HuH-7.5 (cell line): ENCODE data around the gene ALDH2.
"Not testable (repeated sequence)": the region's sequence is repeated elsewhere in the genome, so short reads cannot be mapped to it uniquely, and the experiment has no call there.

Source experiments
- DNase-seq: peaks from one replicate; pipeline ENCODE4 v3.0.0; 2011; ENCODE audit warnings: low spot score

The ALDH2 gene

DNA sequence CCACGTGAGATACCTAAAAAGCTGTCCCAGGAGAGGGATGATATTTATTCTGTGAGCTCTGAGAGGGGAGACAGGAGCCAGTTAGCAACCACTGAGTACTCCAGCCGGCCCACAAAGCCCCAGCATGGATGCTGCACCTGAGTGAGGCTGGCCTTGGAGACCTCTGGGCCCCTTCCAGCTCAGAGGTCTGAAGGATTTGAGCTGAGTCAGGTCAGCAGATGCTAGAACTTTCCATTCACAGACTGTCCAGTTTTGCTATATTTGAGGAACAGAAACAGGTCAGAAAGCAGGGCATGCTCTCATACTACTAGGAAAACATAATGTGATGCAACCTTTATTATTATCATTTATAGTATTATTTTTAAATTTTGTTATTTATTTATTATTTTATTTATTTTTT lies 60.3 kb downstream of the ALDH2 start:
- no peak for DNase-seq

DNA sequence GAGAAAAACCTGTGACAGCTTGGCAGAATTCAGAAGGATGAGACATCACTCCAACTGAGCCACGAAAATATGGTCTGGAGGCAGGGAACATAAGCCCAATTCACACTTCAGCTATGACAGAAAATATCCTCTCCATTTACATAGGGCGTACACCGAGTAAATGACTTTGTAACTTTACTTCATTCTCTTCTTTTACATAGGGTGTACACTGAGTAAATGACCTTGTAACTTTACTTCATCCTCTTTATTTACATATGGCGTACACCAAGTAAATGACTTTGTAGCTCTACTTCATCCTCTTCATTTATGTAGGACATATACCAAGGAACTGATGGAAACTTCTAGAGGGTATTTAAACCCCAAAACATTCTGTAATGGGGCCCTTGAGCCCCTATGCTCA lies 61.2 kb downstream of the ALDH2 start:
- no peak for DNase-seq

DNA sequence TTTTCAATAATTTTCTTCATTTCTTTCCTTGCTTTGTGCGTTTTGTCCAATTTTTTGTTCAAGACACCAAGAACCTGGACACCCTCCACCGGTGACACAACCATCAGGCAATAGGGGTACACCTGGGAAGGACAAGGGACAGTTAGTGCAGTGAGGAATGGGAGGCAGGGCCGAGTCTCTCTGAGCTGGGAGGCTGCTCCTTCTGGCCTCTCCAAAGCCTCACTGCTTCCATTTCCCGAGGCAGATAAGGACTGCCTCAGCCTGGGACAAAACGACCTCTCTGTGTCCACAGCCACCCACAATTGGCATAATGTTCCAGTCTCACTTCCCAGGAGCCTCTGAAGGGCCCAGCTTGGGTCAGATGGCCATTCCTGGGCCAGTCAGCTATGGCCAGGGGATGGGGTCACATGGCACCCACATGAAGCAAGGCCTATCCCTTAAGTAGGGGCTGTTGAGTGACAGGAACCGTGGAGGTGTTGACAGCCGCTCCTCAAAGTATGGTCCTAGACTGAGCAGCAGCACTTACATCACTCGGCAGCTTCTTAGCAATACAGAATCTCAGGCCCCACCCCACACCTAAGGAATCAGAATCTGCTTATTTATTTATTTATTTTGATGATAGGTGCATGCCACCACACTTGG lies 61.7 kb downstream of the ALDH2 start:
- DNase-seq: no peak

DNA sequence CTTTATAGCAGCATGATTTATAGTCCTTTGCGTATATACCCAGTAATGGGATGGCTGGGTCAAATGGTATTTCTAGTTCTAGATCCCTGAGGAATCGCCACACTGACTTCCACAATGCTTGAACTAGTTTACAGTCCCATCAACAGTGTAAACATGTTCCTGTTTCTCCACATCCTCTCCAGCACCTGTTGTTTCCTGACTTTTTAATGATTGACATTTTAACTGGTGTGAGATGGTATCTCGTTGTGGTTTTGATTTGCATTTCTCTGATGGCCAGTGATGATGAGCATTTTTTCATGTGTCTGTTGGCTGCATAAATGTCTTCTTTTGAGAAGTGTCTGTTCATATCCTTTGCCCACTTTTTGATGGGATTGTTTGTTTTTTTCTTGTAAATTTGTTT lies 62.9 kb downstream of the ALDH2 start:
- not testable (repeated sequence) for DNase-seq

DNA sequence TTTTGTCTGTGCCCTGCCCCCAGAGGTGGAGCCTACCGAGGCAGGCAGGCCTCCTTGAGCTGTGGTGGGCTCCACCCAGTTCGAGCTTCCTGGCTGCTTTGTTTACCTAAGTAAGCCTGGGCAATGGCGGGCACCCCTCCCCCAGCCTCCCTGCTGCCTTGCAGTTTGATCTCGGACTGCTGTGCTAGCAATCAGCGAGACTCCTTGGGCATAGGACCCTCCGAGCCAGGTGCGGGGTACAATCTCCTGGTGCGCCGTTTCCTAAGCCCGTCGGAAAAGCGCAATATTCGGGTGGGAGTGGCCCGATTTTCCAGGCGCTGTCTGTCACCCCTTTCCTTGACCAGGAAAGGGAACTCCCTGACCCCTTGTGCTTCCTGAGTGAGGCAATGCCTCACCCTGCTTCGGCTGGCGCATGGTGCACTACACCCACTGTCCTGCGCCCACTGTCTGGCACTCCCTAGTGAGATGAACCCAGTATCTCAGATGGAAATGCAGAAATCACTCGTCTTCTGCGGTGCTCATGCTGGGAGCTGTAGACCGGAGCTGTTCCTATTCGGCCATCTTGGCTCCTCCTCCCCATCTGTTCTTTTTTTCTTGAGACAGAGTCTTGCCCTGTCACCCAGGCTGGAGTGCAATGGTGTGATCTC lies 68.1 kb downstream of the ALDH2 start:
- DNase-seq: not testable (repeated sequence)

DNA sequence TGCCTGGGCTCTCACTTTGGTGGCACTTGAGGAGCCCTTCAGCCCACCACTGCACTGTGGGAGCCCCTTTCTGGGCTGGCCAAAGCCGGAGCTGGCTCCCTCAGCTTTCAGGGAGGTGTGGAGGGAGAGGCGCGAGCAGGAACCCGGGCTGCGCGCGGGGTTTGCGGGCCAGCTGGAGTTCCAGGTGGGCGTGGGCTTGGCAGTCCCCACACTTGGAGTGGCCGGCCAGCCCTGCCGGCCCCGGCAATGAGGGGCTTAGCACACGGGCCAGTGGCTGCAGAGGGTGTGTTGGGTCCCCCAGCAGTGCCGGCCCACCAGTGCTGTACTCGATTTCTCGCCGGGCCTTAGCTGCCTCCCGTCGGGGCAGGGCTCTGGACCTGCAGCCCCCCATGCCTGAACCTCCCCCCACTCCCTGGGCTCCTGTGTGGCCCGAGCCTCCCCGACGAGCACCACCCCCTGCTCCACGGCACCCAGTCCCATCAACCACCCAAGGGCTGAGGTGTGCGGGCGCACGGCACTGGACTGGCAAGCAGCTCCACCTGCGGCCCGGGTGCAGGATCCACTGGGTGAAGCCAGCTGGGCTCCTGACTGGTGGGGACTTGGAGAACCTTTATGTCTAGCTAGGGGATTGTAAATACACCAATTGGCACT lies 68.9 kb downstream of the ALDH2 start:
- not testable (repeated sequence) for DNase-seq

DNA sequence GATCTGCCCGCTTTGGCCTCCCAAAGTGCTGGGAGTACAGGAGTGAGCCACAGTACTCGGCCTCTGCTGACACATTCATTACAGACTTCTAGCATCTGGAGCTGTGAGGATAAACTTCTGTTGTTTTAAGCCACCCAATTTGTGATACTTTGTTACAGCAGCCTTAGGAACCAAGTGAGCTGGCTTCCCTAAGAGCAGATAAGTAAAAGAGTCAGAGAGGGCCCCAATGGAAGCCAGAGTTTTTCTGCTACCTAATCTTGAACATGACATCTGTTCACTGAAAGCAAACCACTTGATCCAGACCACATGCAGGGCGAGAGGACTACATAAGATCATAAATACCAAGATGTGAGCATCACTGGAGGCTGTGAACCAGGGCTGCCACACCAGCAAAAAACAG lies 71.6 kb downstream of the ALDH2 start:
- no peak for DNase-seq

DNA sequence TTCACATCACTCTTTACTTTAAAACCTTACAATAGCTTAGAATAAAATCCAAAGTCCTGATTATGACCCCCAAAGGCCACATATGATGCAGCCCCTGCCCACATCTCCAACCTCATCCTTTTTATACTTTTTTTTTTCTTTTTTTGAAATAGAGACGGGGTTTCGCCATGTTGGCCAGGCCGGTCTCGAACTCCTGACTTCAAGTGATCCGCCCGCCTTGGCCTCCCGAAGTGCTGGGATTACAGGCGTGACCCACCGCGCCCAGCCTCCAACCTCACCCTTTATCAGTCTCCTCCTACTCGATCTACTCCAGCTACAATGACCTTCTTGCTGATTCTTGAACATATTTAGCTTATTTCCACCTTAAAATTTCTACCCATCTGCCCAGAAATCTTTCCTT lies 74.1 kb downstream of the ALDH2 start:
- DNase-seq: no peak

DNA sequence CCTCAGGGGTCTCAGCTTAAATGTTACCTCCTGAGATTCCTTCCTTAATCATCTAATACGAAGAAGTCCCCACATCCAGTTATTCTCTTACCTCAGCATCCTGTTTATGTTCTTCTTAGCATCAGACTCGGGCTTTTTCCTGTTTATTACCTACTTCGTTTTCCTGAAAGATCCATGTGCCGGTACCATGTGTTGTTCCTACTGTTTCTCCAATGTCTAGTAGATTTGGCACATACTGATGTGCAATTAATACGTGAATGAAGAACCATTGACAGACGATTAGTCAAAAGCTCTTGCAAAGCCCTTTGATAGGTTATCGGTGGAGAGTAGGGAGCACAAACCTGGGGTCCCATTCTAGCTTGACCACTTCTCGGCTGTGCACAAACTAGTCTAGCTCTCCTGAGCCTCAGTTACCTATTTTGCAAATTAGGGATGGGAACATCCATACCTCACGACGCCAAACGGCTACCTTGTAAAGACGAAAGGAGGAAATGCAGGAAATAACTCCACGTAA lies 74.6 kb downstream of the ALDH2 start:
- peak; percentile 36 for DNase-seq

DNA sequence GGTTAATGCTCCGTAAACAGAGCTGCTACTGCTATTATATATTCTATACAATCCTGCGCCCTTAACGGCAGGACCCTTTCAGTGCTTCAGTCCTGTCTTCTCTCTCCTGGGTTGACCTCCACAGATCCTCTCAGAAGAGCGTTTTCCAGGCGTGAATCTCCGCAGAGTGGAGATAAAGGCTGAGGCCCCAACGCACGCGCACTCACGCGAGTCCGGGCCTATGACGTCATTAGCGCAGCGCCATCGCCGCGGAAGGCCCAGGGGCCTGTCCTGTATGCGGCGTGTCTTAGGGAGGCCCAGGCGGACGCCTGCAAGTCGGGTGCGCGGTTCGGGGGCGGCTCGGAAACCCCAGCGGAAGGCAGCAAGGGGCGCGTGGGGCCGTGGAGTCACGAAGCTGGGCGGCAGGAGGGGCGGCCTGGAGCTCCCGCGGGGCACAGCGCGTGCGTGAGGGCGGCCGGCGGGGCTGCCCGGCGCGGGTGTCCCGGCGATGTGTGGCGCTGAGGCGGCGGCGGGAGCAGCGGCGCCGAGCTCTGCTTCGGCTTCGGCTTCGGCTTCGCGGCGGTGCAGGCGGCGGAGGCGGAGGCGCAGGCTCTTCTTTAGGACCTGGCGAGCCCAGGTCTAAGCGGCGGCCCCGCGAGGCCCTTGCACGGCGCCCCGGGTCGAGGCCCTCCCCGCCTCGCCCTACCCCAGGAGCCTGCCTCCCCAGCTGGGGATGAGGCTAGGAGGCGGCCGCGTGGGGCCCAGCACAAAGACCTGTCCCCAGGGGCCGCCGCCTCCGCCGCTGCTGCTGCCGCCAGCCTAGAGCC lies 75.2 kb downstream of the ALDH2 start, which contains the start of gene MAPKAPK5:
Gene MAPKAPK5, plus strand, starts transcription at position 479 of the 806 bp plus-strand sequence. CDS start 506 bp downstream, outside the sequence.
- peak; percentile 97 for DNase-seq

DNA sequence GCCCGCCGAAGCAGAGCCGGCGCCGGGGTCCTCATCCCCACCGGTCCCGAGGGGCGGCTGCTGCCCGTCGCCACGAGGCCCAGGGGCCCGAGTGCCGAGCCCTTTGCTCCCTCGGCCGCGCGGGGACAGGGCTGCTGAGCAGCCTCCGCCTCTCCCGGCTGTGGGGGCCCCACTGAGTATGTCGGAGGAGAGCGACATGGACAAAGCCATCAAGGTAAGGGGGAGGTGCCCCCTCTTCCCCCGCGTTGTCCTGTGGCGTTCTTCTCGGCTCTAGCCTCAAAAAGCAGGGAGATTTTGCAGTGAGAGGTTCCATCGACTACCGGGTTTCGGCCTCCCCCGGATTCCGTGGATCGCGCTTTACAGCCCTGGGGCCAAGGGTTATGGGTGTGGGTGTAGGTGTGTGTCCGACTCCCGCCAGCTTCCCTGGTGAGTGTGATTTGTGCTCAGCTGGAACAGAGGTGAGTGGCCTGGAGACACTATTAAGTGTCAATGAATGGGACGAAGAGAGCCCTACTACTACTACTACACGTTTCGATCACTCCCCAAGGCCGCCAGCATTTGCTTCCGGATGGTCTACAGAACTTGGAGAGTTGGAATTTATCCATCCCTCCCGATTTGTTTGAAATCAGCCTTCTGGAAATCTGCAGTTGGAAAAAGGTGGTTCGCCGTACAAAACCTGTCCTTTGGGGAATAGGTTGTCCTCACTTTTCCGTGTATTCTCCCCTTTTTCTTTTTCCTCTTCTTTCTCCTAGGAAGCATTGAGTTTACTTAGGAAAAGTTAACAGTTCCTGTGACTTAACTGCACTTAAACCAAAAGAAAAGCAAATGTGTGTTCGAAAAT lies 76.0 kb downstream of the ALDH2 start:
- peak; percentile 43 for DNase-seq

DNA sequence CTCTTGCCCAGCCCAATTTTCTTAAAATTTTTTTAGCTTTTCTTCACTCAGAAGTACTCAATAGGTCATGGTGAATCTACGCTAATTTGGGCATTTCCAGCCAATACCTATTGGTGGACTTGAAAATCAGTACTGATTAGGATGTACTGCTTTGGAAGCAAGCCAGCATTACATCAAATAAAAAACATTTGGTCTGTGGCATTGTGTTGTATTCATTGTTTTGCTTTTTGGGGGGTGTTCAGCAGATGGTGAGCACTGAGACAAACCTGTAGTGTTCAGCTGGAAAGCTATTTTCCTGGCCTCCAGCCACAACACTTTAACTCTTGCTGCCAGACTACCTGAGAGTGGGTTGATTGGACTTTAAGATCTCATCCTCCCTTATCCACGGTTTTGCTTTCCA lies 79.3 kb downstream of the ALDH2 start:
- no peak for DNase-seq

DNA sequence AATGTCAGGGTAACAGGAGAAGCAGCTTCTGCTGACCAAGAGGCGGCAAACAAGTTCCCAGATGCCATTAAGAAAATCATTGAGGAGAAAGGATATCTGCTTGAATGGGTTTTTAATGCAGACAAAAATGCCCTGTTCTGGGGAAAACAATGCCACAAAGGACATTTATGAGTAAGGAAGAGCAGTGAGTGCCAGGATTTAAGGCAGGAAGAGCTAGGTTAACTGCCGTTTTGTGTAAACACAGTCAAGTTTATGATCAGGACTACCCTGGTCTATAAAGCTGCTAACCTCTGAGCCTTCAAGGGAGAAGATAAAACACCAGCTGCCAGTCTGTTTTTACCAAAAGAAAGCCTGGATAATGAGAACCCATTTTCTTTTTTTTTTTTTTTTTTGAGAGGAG lies 83.8 kb downstream of the ALDH2 start:
- no peak for DNase-seq

DNA sequence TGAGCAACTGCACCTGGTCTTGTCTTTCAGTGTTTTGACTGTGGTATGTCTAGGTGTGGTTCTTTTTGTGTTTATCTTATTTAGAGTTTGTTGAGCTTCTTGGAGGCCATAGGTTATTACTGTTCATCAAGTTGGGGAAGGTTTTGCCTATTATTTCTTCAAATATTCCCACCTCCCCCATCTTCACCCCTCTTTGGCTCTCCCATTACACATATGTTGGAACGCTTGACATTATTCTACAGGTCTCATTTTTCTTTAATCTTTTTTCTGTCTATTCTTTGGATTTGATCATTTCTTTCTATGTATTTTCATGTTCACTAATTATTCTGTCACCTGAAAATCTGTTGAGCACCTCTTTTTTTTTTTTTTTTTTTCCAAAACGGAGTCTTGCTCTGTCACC lies 91.5 kb downstream of the ALDH2 start:
- no peak for DNase-seq

DNA sequence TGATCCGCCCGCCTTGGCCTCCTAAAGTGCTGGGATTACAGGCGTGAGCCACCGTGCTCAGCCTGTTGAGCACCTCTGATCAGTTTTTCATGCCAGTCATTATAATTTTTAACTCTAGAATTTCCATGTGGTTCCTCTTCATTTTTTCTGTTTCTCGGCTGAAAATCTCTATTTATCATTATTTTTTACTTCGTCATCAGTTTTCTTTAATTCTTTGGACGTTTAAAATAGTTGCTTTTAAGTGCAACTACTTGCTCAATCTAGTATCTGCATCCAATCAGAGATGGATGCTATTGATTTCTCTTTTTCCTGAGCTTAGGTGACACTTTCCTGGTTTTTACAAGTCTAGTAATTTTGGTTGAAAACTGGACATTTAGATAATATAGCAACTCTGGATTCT lies 92.0 kb downstream of the ALDH2 start:
- DNase-seq: no peak

DNA sequence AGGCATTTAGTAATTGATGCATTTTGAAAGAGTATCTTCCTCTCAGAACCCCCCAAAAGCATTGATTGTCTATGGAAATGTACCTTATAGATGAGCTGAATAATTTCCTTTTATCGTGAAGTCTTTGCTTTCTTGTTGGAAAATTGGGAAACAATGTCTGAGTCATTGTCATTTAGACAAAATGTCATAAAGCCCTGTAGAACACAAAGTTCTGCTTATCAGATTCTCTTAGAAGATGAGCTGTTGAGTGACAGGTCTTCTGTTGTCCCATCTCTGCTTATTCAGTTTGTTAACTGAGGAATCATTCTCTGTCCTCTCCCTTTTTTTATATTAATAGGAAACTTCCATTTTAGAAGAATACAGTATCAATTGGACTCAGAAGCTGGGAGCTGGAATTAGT lies 98.2 kb downstream of the ALDH2 start:
- DNase-seq: no peak
